Naive thymus-derived CD8-positive, alpha-beta T cell (primary cell): ENCODE measurements around the gene MAP3K2. TPM values are rescaled to one million over a fixed set of nuclear protein-coding genes. Genes with fewer than 3 reads are reported as not detected.

Experiments
- ATAC-seq, 2 donors: fragments of 150-1000 bp; cut with Tn5 transposase in 1 of 2; sonication (Bioruptor Pico), chemical (Tn5 transposase) in 1 of 2; 1 replicate in 1 of 2; 2 replicates in 1 of 2; pipeline ENCODE4 v1.10.0; 2021; ENCODE audit warnings: mild to moderate bottlenecking in 2 of 2, moderate library complexity in 2 of 2
- POLR2A ChIA-PET: fragments of 350-600 bp; sonication (Branson Sonifier 250); formaldehyde crosslinking; loops from one replicate; lab custom pipeline; 2021; ENCODE audit warnings: antibody characterized with exemption; lab: Charles Lee
- DNase-seq, 10 donors: peaks; one replicate each; pipeline versions ENCODE4 v3.0.0 to v3.0.0-alpha.2; 2020 to 2022
- H3K27ac Mint-ChIP-seq, 10 donors: one replicate each; pipeline ENCODE4 v1.8.0; 2020 to 2022; ENCODE audit warnings: mild to moderate bottlenecking in 10 of 10, mixed read lengths in 10 of 10, moderate library complexity in 4 of 10, inconsistent platforms in 1 of 10
- H3K27me3 Mint-ChIP-seq, 5 donors: one replicate each; pipeline ENCODE4 v1.8.0; 2021 to 2022; ENCODE audit warnings: mixed read lengths in 5 of 5
- H3K36me3 Mint-ChIP-seq, 3 donors: one replicate each; pipeline ENCODE4 v1.8.0; 2020 to 2022; ENCODE audit warnings: mixed read lengths in 3 of 3, mild to moderate bottlenecking in 2 of 3, inconsistent platforms in 1 of 3
- H3K4me1 Mint-ChIP-seq, 4 donors: one replicate each; pipeline ENCODE4 v1.8.0; 2021 to 2022; ENCODE audit warnings: mixed read lengths in 4 of 4
- H3K4me3 Mint-ChIP-seq, 10 donors: one replicate each; pipeline ENCODE4 v1.8.0; 2020 to 2022; ENCODE audit warnings: mild to moderate bottlenecking in 10 of 10, mixed read lengths in 10 of 10, moderate library complexity in 6 of 10, inconsistent platforms in 1 of 10
- H3K9me3 Mint-ChIP-seq, 9 donors: one replicate each; pipeline ENCODE4 v1.8.0; 2020 to 2022; ENCODE audit warnings: mixed read lengths in 9 of 9, mild to moderate bottlenecking in 3 of 9, inconsistent platforms in 1 of 9, moderate library complexity in 1 of 9
- polyA plus RNA-seq, 3 donors: library from polyadenylated mRNA; unstranded; fragments of 300-500 nt; fragmentation: Illumina TruSeq; gene quantifications; one replicate each; pipeline ENCODE4 v1.2.3, GENCODE V29; 2021
- total RNA-seq, 8 experiments: library from RNA in 2 of 8; stranded (reverse) in 2 of 8; gene quantifications; one replicate each; pipeline ENCODE4 v1.2.3 and lab custom pipeline; 2021 to 2026

Gene MAP3K2
- total and polyA plus RNA-seq, 5 experiments from 2014 or later, result 36.0 to 80.6 (median 51.9) TPM

GRCh38 chr2:127314193-127314988 lies 73.4 kb downstream of the MAP3K2 start:
- DNase-seq, result no peak
- H3K27ac Mint-ChIP-seq, result peak overlapping the region in 1 of 10 donors; percentile 31
- H3K36me3 Mint-ChIP-seq, result peaks cover 6 to 92% (median 19%) of the 10 kb centered on the region in 3 donors
- no peak for ATAC-seq
- H3K9me3 Mint-ChIP-seq, result no peaks in the 10 kb centered on the region
- POLR2A ChIA-PET, result no interaction called here
- H3K27me3 Mint-ChIP-seq, result no peaks in the 10 kb centered on the region
- H3K4me1 Mint-ChIP-seq, result peaks cover 0 to 3% (median 0%) of the 10 kb centered on the region in 4 donors
- no peak overlapping the region for H3K4me3 Mint-ChIP-seq

- Mint-ChIP-seq H3K27me3 (no peaks in the 10 kb centered on the region), H3K36me3 (peaks cover 6 to 88% (median 16%) of the 10 kb centered on the region in 3 donors), H3K9me3 (no peaks in the 10 kb centered on the region), H3K27ac (no peak overlapping the region), H3K4me1 (peaks cover 0 to 3% (median 0%) of the 10 kb centered on the region in 4 donors), H3K4me3 (no peak overlapping the region)
- no peak for DNase-seq
- ATAC-seq, result no peak
- POLR2A ChIA-PET, result no interaction called here
Measured at GRCh38 chr2:127313406-127313805, 74.4 kb downstream of the MAP3K2 start.

GRCh38 chr2:127310980-127311379 lies 76.8 kb downstream of the MAP3K2 start:
- no peaks in the 10 kb centered on the region for H3K27me3 Mint-ChIP-seq
- ATAC-seq, result no peak
- peaks cover 0 to 3% (median 0%) of the 10 kb centered on the region in 4 donors for H3K4me1 Mint-ChIP-seq
- POLR2A ChIA-PET, result no interaction called here
- H3K9me3 Mint-ChIP-seq, result no peaks in the 10 kb centered on the region
- no peak for DNase-seq
- peaks cover 6 to 85% (median 16%) of the 10 kb centered on the region in 3 donors for H3K36me3 Mint-ChIP-seq
- H3K27ac Mint-ChIP-seq, result peak overlapping the region in 2 of 10 donors; percentile 46 to 58
- no peak overlapping the region for H3K4me3 Mint-ChIP-seq

GRCh38 chr2:127309468-127309867 lies 78.3 kb downstream of the MAP3K2 start:
- H3K4me3 Mint-ChIP-seq, result no peak overlapping the region
- H3K27ac Mint-ChIP-seq, result no peak overlapping the region
- DNase-seq, result no peak
- ATAC-seq, result no peak
- H3K36me3 Mint-ChIP-seq, result peaks cover 4 to 81% (median 16%) of the 10 kb centered on the region in 3 donors
- no peaks in the 10 kb centered on the region for H3K27me3 Mint-ChIP-seq
- H3K9me3 Mint-ChIP-seq, result no peaks in the 10 kb centered on the region
- POLR2A ChIA-PET, result no interaction called here
- peaks cover 0 to 3% (median 0%) of the 10 kb centered on the region in 4 donors for H3K4me1 Mint-ChIP-seq

- peaks cover 0 to 77% (median 16%) of the 10 kb centered on the region in 3 donors for H3K36me3 Mint-ChIP-seq
- no peak for ATAC-seq
Measured at GRCh38 chr2:127308586-127309138, 79.1 kb downstream of the MAP3K2 start.

GRCh38 chr2:127305990-127306585 lies 81.7 kb downstream of the MAP3K2 start:
- H3K27me3 Mint-ChIP-seq, result no peaks in the 10 kb centered on the region
- H3K4me3 Mint-ChIP-seq, result no peak overlapping the region
- H3K9me3 Mint-ChIP-seq, result no peaks in the 10 kb centered on the region
- peaks cover 0 to 3% (median under 1%) of the 10 kb centered on the region in 4 donors for H3K4me1 Mint-ChIP-seq
- DNase-seq (no peak), ATAC-seq (no peak)
- peaks cover 0 to 58% (median 14%) of the 10 kb centered on the region in 3 donors for H3K36me3 Mint-ChIP-seq
- POLR2A ChIA-PET, result no interaction called here
- peak overlapping the region in 1 of 10 donors; percentile 2 for H3K27ac Mint-ChIP-seq

More at GRCh38 chr2:127308586-127309138, 79.1 kb downstream of the MAP3K2 start:
- POLR2A ChIA-PET, result interaction anchor here (0.6 kb wide), 1 partner anchor 14 kb away, joined by 3 read pairs; no protein-coding TSS in a partner anchor
- Mint-ChIP-seq H3K27ac (peak overlapping the region in 1 of 10 donors; percentile 15), H3K27me3 (no peaks in the 10 kb centered on the region), H3K4me1 (peaks cover 0 to 3% (median 0%) of the 10 kb centered on the region in 4 donors), H3K9me3 (no peaks in the 10 kb centered on the region), H3K4me3 (no peak overlapping the region)
- no peak for DNase-seq

- H3K27ac Mint-ChIP-seq, result peak overlapping the region in 1 of 10 donors; percentile 32
- no peak overlapping the region for H3K4me3 Mint-ChIP-seq
- peaks cover 0 to 30% (median 7%) of the 10 kb centered on the region in 3 donors for H3K36me3 Mint-ChIP-seq
- ATAC-seq (no peak), DNase-seq (no peak)
- peaks cover 0 to 3% (median under 1%) of the 10 kb centered on the region in 4 donors for H3K4me1 Mint-ChIP-seq
- H3K9me3 Mint-ChIP-seq, result no peaks in the 10 kb centered on the region
- no peaks in the 10 kb centered on the region for H3K27me3 Mint-ChIP-seq
- POLR2A ChIA-PET, result no interaction called here
Measured at GRCh38 chr2:127302168-127302567, 85.6 kb downstream of the MAP3K2 start.

GRCh38 chr2:127293748-127294562 lies 93.8 kb downstream of the MAP3K2 start, which contains the start of gene ERCC3:
Gene ERCC3 (minus strand): TSS chr2:127294144. CDS start chr2:127294081, 63 bp downstream.
- no peaks in the 10 kb centered on the region for H3K9me3 Mint-ChIP-seq
- H3K36me3 Mint-ChIP-seq, result peaks cover 2 to 34% (median 10%) of the 10 kb centered on the region in 3 donors
- DNase-seq (peak; percentile 70 to 91 (median 76)), ATAC-seq (peak; percentile 94 to 97)
- no peaks in the 10 kb centered on the region for H3K27me3 Mint-ChIP-seq
- peak within 1 kb of the TSS; percentile 88 to 99 (median 98) for H3K4me3 Mint-ChIP-seq
- H3K4me1 Mint-ChIP-seq, result peaks cover 15 to 48% (median 40%) of the 10 kb centered on the region in 4 donors
- H3K27ac Mint-ChIP-seq, result peak within 1 kb of the TSS; percentile 84 to 99 (median 97)
- POLR2A ChIA-PET, result interaction anchor here (0.6 to 1.7 kb wide), 15 partner anchors 13 to 797 kb away, joined by 3 to 7 read pairs (median 3); partner anchors contain the start of genes MAP3K2, SFT2D3 and UGGT1

GRCh38 chr2:127293386-127293747 lies 94.4 kb downstream of the MAP3K2 start:
- DNase-seq (no peak), ATAC-seq (peak in 1 of 2 donors; percentile 11)
- H3K27me3 Mint-ChIP-seq, result no peaks in the 10 kb centered on the region
- peaks cover 5 to 40% (median 16%) of the 10 kb centered on the region in 3 donors for H3K36me3 Mint-ChIP-seq
- H3K4me3 Mint-ChIP-seq, result peak overlapping the region; percentile 88 to 99 (median 98)
- H3K4me1 Mint-ChIP-seq, result peaks cover 16 to 53% (median 42%) of the 10 kb centered on the region in 4 donors
- H3K9me3 Mint-ChIP-seq, result no peaks in the 10 kb centered on the region
- peak overlapping the region; percentile 84 to 99 (median 97) for H3K27ac Mint-ChIP-seq
- POLR2A ChIA-PET, result interaction anchor here (0.6 to 1.7 kb wide), 9 partner anchors 19 to 798 kb away, joined by 3 to 7 read pairs (median 4); partner anchors contain the start of gene UGGT1

GRCh38 chr2:127288274-127288673 lies 99.5 kb downstream of the MAP3K2 start:
- Mint-ChIP-seq H3K27ac (peak overlapping the region in 2 of 10 donors; percentile 29 to 44), H3K36me3 (peaks cover 18 to 91% (median 56%) of the 10 kb centered on the region in 3 donors), H3K9me3 (peaks cover 0 to 7% (median 0%) of the 10 kb centered on the region in 9 donors), H3K4me3 (peak overlapping the region in 1 of 10 donors; percentile 29), H3K27me3 (no peaks in the 10 kb centered on the region), H3K4me1 (peaks cover 20 to 52% (median 39%) of the 10 kb centered on the region in 4 donors)
- POLR2A ChIA-PET, result no interaction called here
- no peak for DNase-seq
- ATAC-seq, result no peak

GRCh38 chr2:127283275-127283674 lies 104.5 kb downstream of the MAP3K2 start:
- POLR2A ChIA-PET, result no interaction called here
- H3K4me1 Mint-ChIP-seq, result peaks cover 19 to 37% (median 28%) of the 10 kb centered on the region in 4 donors
- H3K9me3 Mint-ChIP-seq, result peaks cover 0 to 7% (median 0%) of the 10 kb centered on the region in 9 donors
- H3K36me3 Mint-ChIP-seq, result peaks cover 18 to 100% (median 57%) of the 10 kb centered on the region in 3 donors
- H3K4me3 Mint-ChIP-seq, result no peak overlapping the region
- H3K27ac Mint-ChIP-seq, result no peak overlapping the region
- DNase-seq (no peak), ATAC-seq (no peak)
- no peaks in the 10 kb centered on the region for H3K27me3 Mint-ChIP-seq
